Effector memory CD8-positive, alpha-beta T cell (primary cell): Measurements from ENCODE around the gene BACE2.
"Not testable (repeated sequence)": the region's sequence is repeated elsewhere in the genome, so short reads cannot be mapped to it uniquely, and the experiment has no call there.

ENCODE experiments used
- ATAC-seq: fragments of 150-1000 bp; cut with Tn5 transposase; replicated peaks from 2 replicates; pipeline ENCODE4 v1.10.0; 2021; ENCODE audit warnings: mild to moderate bottlenecking, moderate library complexity
- DNase-seq, 3 experiments: peaks; one replicate each; pipeline ENCODE4 v3.0.0; 2021
- H3K27ac Mint-ChIP-seq, 2 donors: one replicate each; pipeline ENCODE4 v1.8.0; 2022; ENCODE audit warnings: mild to moderate bottlenecking in 2 of 2, mixed read lengths in 2 of 2, moderate library complexity in 2 of 2
- H3K27me3 Mint-ChIP-seq, 2 donors: one replicate each; pipeline ENCODE4 v1.8.0; 2022; ENCODE audit warnings: mixed read lengths in 2 of 2
- H3K36me3 Mint-ChIP-seq: one replicate; pipeline ENCODE4 v1.8.0; 2022; ENCODE audit warnings: mild to moderate bottlenecking, moderate library complexity, mixed read lengths; ENCODE audit not compliant: insufficient read depth
- H3K4me1 Mint-ChIP-seq, 2 donors: one replicate each; pipeline ENCODE4 v1.8.0; 2022; ENCODE audit warnings: low read depth in 2 of 2, mixed read lengths in 2 of 2
- H3K4me3 Mint-ChIP-seq, 2 donors: one replicate each; pipeline ENCODE4 v1.8.0; 2022; ENCODE audit warnings: mild to moderate bottlenecking in 2 of 2, mixed read lengths in 2 of 2, moderate library complexity in 2 of 2
- H3K9me3 Mint-ChIP-seq, 2 donors: one replicate each; pipeline ENCODE4 v1.8.0; 2022; ENCODE audit warnings: mixed read lengths in 2 of 2

Gene BACE2

GRCh38 chr21:41176846-41177245, 8.9 kb downstream of the BACE2 start:
- no peaks in the 10 kb centered on the region for H3K4me1 Mint-ChIP-seq
- H3K9me3 Mint-ChIP-seq, result no peaks in the 10 kb centered on the region
- H3K36me3 Mint-ChIP-seq, result peaks cover 2% of the 10 kb centered on the region
- peaks cover 33 to 86% of the 10 kb centered on the region in 2 donors for H3K27me3 Mint-ChIP-seq
- DNase-seq (no peak), ATAC-seq (no peak)
- no peak overlapping the region for H3K27ac Mint-ChIP-seq
- H3K4me3 Mint-ChIP-seq, result no peak overlapping the region

GRCh38 chr21:41180752-41181151, 12.8 kb downstream of the BACE2 start:
- Mint-ChIP-seq H3K4me1 (peaks cover 0 to 1% of the 10 kb centered on the region in 2 donors), H3K27ac (no peak overlapping the region), H3K9me3 (no peaks in the 10 kb centered on the region), H3K36me3 (peaks cover 2% of the 10 kb centered on the region), H3K27me3 (peaks cover 26 to 76% of the 10 kb centered on the region in 2 donors), H3K4me3 (no peak overlapping the region)
- ATAC-seq (no peak), DNase-seq (no peak)

GRCh38 chr21:41182547-41182946, 14.6 kb downstream of the BACE2 start:
- Mint-ChIP-seq H3K4me1 (peaks cover 0 to 2% of the 10 kb centered on the region in 2 donors), H3K4me3 (no peak overlapping the region), H3K9me3 (no peaks in the 10 kb centered on the region), H3K27me3 (peaks cover 17 to 60% of the 10 kb centered on the region in 2 donors), H3K36me3 (peaks cover 2% of the 10 kb centered on the region), H3K27ac (no peak overlapping the region)
- ATAC-seq (no peak), DNase-seq (no peak)

GRCh38 chr21:41183575-41183974, 15.6 kb downstream of the BACE2 start:
- DNase-seq, result no peak
- H3K36me3 Mint-ChIP-seq, result peaks cover 2% of the 10 kb centered on the region
- H3K4me3 Mint-ChIP-seq, result no peak overlapping the region
- no peak for ATAC-seq
- H3K4me1 Mint-ChIP-seq, result peaks cover 0 to 2% of the 10 kb centered on the region in 2 donors
- no peak overlapping the region for H3K27ac Mint-ChIP-seq
- peaks cover 17 to 56% of the 10 kb centered on the region in 2 donors for H3K27me3 Mint-ChIP-seq
- H3K9me3 Mint-ChIP-seq, result no peaks in the 10 kb centered on the region

- Mint-ChIP-seq H3K27me3 (peaks cover 21 to 43% of the 10 kb centered on the region in 2 donors), H3K36me3 (no peaks in the 10 kb centered on the region), H3K9me3 (peaks cover 0 to 5% of the 10 kb centered on the region in 2 donors), H3K27ac (no peak overlapping the region), H3K4me3 (no peak overlapping the region), H3K4me1 (peaks cover 0 to 2% of the 10 kb centered on the region in 2 donors)
- ATAC-seq, result no peak
- no peak for DNase-seq
These were observed 17.8 kb downstream of the BACE2 start for GRCh38 chr21:41185802-41186201.

GRCh38 chr21:41186755-41187536, 19.0 kb downstream of the BACE2 start:
- no peaks in the 10 kb centered on the region for H3K36me3 Mint-ChIP-seq
- peaks cover 0 to 5% of the 10 kb centered on the region in 2 donors for H3K9me3 Mint-ChIP-seq
- peaks cover 0 to 2% of the 10 kb centered on the region in 2 donors for H3K4me1 Mint-ChIP-seq
- no peak overlapping the region for H3K4me3 Mint-ChIP-seq
- no peak overlapping the region for H3K27ac Mint-ChIP-seq
- no peak for ATAC-seq
- H3K27me3 Mint-ChIP-seq, result peaks cover 17 to 41% of the 10 kb centered on the region in 2 donors
- no peak for DNase-seq

- H3K9me3 Mint-ChIP-seq, result peaks cover 0 to 5% of the 10 kb centered on the region in 2 donors
- ATAC-seq (no peak), DNase-seq (no peak)
- H3K27ac Mint-ChIP-seq, result no peak overlapping the region
- H3K4me1 Mint-ChIP-seq, result peaks cover 0 to 2% of the 10 kb centered on the region in 2 donors
- peaks cover 21 to 48% of the 10 kb centered on the region in 2 donors for H3K27me3 Mint-ChIP-seq
- no peak overlapping the region for H3K4me3 Mint-ChIP-seq
- no peaks in the 10 kb centered on the region for H3K36me3 Mint-ChIP-seq
These were observed 19.6 kb downstream of the BACE2 start for GRCh38 chr21:41187537-41188025.

GRCh38 chr21:41188486-41189149, 20.7 kb downstream of the BACE2 start:
- H3K4me3 Mint-ChIP-seq, result no peak overlapping the region
- H3K27me3 Mint-ChIP-seq, result peaks cover 21 to 49% of the 10 kb centered on the region in 2 donors
- no peak overlapping the region for H3K27ac Mint-ChIP-seq
- H3K9me3 Mint-ChIP-seq, result peaks cover 0 to 6% of the 10 kb centered on the region in 2 donors
- DNase-seq, result no peak
- ATAC-seq, result no peak
- no peaks in the 10 kb centered on the region for H3K36me3 Mint-ChIP-seq
- H3K4me1 Mint-ChIP-seq, result peaks cover 0 to 2% of the 10 kb centered on the region in 2 donors

- no peak overlapping the region for H3K4me3 Mint-ChIP-seq
- peaks cover 0 to 2% of the 10 kb centered on the region in 2 donors for H3K4me1 Mint-ChIP-seq
- no peak for ATAC-seq
These were observed 21.3 kb downstream of the BACE2 start for GRCh38 chr21:41189150-41189745.

GRCh38 chr21:41192552-41192951, 24.6 kb downstream of the BACE2 start:
- not testable (repeated sequence) for ATAC-seq, H3K9me3 Mint-ChIP-seq, H3K4me3 Mint-ChIP-seq, DNase-seq, H3K4me1 Mint-ChIP-seq, H3K27ac Mint-ChIP-seq, H3K36me3 Mint-ChIP-seq
- peaks cover 10 to 38% of the 10 kb centered on the region in 2 donors for H3K27me3 Mint-ChIP-seq

More at GRCh38 chr21:41189150-41189745, 21.3 kb downstream of the BACE2 start:
- no peaks in the 10 kb centered on the region for H3K36me3 Mint-ChIP-seq
- H3K27me3 Mint-ChIP-seq, result peaks cover 15 to 43% of the 10 kb centered on the region in 2 donors
- peaks cover 0 to 6% of the 10 kb centered on the region in 2 donors for H3K9me3 Mint-ChIP-seq
- no peak overlapping the region for H3K27ac Mint-ChIP-seq
- DNase-seq, result no peak

- Mint-ChIP-seq H3K4me1 (no peaks in the 10 kb centered on the region), H3K27me3 (peaks cover 11 to 37% of the 10 kb centered on the region in 2 donors), H3K9me3 (peaks cover 0 to 5% of the 10 kb centered on the region in 2 donors), H3K36me3 (no peaks in the 10 kb centered on the region), H3K27ac (no peak overlapping the region), H3K4me3 (no peak overlapping the region)
- DNase-seq (no peak), ATAC-seq (no peak)
These were observed 27.4 kb downstream of the BACE2 start for GRCh38 chr21:41195311-41195710.

- Mint-ChIP-seq H3K4me1 (no peaks in the 10 kb centered on the region), H3K27ac (no peak overlapping the region), H3K4me3 (no peak overlapping the region), H3K36me3 (no peaks in the 10 kb centered on the region), H3K9me3 (peaks cover 0 to 1% of the 10 kb centered on the region in 2 donors), H3K27me3 (peaks cover 13 to 38% of the 10 kb centered on the region in 2 donors)
- ATAC-seq (no peak), DNase-seq (no peak)
These were observed 29.0 kb downstream of the BACE2 start for GRCh38 chr21:41196993-41197392.

- Mint-ChIP-seq H3K4me1 (no peaks in the 10 kb centered on the region), H3K27me3 (peaks cover 14 to 38% of the 10 kb centered on the region in 2 donors), H3K9me3 (peaks cover 0 to 1% of the 10 kb centered on the region in 2 donors), H3K36me3 (no peaks in the 10 kb centered on the region), H3K27ac (no peak overlapping the region), H3K4me3 (no peak overlapping the region)
- no peak for ATAC-seq
- no peak for DNase-seq
These were observed 29.6 kb downstream of the BACE2 start for GRCh38 chr21:41197582-41197981.
